ENCODE measurements around the gene GALM. TPM values are rescaled to one million over a fixed set of nuclear protein-coding genes. Genes with fewer than 3 reads are reported as not detected.

GALM gene
- total and polyA plus RNA-seq, 2 of the 13 experiments (the other 11 are each of a cell fraction or from before 2014, with no cell fraction given): 65.5 to 90.0 TPM

DNA sequence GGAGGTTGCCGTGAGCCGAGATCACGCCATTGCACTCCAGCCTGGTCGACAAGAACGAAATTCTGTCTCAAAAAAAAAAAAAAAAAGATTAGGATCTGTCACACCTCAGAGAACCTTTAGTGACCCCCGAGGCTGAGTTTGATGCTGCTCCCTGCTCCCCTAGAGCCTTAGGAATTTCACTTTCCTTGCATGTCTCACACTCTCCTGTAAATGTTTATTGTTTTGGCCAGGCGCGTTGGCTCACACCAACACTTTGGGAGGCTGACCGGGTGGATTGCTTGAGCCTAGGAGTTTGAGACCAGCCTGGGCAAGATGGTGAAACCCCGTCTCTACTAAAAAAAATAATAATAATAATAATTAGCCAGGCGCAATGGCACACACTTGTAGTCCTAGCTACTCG, 53.8 kb downstream of the GALM start:
- Histone ChIP-seq H3K4me2 (ENCODE audit: low read depth, low read length) (no peak overlapping the region), H3K4me3 (replicated peaks in 1 of 3; ENCODE audit: insufficient read depth in 1 of 3, low read depth in 2 of 3, low read length in 3 of 3) (no peak overlapping the region), H3K9ac (ENCODE audit: insufficient read depth, low read depth, low read length) (no peak overlapping the region), H3K9me3 (ENCODE audit: low read length) (no peaks in the 10 kb centered on the region), H2AFZ (ENCODE audit: low read length) (no peak overlapping the region), H3K36me3 (replicated peaks in 1 of 2; ENCODE audit: control insufficient read depth in 1 of 2, insufficient read depth in 2 of 2, low read length in 2 of 2) (peaks cover 7 to 36% of the 10 kb centered on the region in 2 experiments; a peak in 3 of 5 replicates), H3K4me1 (ENCODE audit: insufficient read depth, low read length) (peaks cover 16% of the 10 kb centered on the region), H3K27ac (ENCODE audit: extremely low read length, insufficient read depth, low read length) (no peak overlapping the region), H4K20me1 (ENCODE audit: insufficient read depth, low read length) (no peaks in the 10 kb centered on the region), H3K27me3 (ENCODE audit: control insufficient read depth in 1 of 2, insufficient read depth in 2 of 2, low read length in 2 of 2) (no peaks in the 10 kb centered on the region), H3K79me2 (ENCODE audit: insufficient read depth, low read length) (peaks cover 4% of the 10 kb centered on the region)
- FAIRE-seq: no peak
- WGBS (ENCODE audit: low lambda C conversion rate): 94% methylated on average over 12 of the region's 12 CpGs
- TF ChIP-seq ZNF431 (CRISPR knock-in tag; IDR thresholded peaks at IDR 0.05; ENCODE audit: borderline replicate concordance, low read depth): no peak
- no peak for TF ChIP-seq SAP130 (CRISPR knock-in tag; IDR thresholded peaks at IDR 0.05; ENCODE audit: low read depth)
- TF ChIP-seq CENPX (CRISPR knock-in tag; IDR thresholded peaks at IDR 0.05): no peak
- TF ChIP-seq NFE2 (CRISPR knock-in tag; IDR thresholded peaks at IDR 0.05): no peak
- no peak for TF ChIP-seq ZNF549 (CRISPR knock-in tag; IDR thresholded peaks at IDR 0.05)
- TF ChIP-seq, protein P1, sequence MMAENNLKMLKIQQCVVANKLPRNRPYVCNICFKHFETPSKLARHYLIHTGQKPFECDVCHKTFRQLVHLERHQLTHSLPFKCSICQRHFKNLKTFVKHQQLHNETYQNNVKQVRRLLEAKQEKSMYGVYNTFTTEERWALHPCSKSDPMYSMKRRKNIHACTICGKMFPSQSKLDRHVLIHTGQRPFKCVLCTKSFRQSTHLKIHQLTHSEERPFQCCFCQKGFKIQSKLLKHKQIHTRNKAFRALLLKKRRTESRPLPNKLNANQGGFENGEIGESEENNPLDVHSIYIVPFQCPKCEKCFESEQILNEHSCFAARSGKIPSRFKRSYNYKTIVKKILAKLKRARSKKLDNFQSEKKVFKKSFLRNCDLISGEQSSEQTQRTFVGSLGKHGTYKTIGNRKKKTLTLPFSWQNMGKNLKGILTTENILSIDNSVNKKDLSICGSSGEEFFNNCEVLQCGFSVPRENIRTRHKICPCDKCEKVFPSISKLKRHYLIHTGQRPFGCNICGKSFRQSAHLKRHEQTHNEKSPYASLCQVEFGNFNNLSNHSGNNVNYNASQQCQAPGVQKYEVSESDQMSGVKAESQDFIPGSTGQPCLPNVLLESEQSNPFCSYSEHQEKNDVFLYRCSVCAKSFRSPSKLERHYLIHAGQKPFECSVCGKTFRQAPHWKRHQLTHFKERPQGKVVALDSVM (CRISPR knock-in tag; IDR thresholded peaks at IDR 0.05): no peak
- TF ChIP-seq ZNF598 (CRISPR knock-in tag; IDR thresholded peaks at IDR 0.05; ENCODE audit: borderline replicate concordance): no peak
- TF ChIP-seq, protein P2, sequence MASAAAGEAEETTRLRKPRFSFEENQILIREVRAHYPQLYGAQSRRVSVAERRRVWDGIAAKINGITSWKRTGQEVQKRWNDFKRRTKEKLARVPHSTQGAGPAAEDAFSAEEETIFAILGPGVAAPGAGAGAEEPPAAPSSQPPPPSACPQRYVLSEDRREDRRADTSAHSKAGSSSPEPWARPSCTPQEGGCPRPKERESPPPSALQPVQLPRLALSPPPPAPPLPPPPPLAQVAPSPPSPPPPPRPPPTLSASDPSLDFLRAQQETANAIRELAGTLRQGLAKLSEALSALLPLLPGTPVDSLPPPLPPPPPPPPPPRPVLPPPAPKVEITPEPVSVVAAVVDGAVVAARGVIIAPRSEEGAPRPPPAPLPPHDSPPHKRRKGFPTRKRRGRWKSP (CRISPR knock-in tag; IDR thresholded peaks at IDR 0.05): no peak
- TF ChIP-seq, protein P3, sequence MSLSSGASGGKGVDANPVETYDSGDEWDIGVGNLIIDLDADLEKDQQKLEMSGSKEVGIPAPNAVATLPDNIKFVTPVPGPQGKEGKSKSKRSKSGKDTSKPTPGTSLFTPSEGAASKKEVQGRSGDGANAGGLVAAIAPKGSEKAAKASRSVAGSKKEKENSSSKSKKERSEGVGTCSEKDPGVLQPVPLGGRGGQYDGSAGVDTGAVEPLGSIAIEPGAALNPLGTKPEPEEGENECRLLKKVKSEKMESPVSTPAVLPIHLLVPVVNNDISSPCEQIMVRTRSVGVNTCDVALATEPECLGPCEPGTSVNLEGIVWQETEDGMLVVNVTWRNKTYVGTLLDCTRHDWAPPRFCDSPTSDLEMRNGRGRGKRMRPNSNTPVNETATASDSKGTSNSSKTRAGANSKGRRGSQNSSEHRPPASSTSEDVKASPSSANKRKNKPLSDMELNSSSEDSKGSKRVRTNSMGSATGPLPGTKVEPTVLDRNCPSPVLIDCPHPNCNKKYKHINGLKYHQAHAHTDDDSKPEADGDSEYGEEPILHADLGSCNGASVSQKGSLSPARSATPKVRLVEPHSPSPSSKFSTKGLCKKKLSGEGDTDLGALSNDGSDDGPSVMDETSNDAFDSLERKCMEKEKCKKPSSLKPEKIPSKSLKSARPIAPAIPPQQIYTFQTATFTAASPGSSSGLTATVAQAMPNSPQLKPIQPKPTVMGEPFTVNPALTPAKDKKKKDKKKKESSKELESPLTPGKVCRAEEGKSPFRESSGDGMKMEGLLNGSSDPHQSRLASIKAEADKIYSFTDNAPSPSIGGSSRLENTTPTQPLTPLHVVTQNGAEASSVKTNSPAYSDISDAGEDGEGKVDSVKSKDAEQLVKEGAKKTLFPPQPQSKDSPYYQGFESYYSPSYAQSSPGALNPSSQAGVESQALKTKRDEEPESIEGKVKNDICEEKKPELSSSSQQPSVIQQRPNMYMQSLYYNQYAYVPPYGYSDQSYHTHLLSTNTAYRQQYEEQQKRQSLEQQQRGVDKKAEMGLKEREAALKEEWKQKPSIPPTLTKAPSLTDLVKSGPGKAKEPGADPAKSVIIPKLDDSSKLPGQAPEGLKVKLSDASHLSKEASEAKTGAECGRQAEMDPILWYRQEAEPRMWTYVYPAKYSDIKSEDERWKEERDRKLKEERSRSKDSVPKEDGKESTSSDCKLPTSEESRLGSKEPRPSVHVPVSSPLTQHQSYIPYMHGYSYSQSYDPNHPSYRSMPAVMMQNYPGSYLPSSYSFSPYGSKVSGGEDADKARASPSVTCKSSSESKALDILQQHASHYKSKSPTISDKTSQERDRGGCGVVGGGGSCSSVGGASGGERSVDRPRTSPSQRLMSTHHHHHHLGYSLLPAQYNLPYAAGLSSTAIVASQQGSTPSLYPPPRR (CRISPR knock-in tag; IDR thresholded peaks at IDR 0.05; ENCODE audit: borderline replicate concordance): no peak
- TF ChIP-seq DPF2 (CRISPR knock-in tag; IDR thresholded peaks at IDR 0.05; ENCODE audit: borderline replicate concordance, low read depth): no peak
- in situ Hi-C loops (cut with HindIII; ENCODE audit: extremely low pct_ligation_motif_present, low pct_unique_long_range_greater_than_20kb) (loop anchor here (5.0 kb wide), 1 partner anchor 117 kb away; the partner anchor contains the start of gene HNRNPLL), intact Hi-C loops (cut with micrococcal nuclease; ENCODE audit: unreplicated experiment) (no loop called here)
- no peak for ATAC-seq
- DNase-seq (ENCODE audit: low spot score): no peak
- POLR2A ChIA-PET: no interaction called here
- no TSS peak for BruUV-seq (replicated peaks)
- CTCF ChIA-PET (ENCODE audit: low intra/inter-chr PET ratio, low total read pairs): no interaction called here

Data from HepG2 (cell line).